Panc1 (cell line): ENCODE data around the gene SNRPB2. TPM values are rescaled to one million over a fixed set of nuclear protein-coding genes. Genes with fewer than 3 reads are reported as not detected.

Source experiments
- ATAC-seq: fragments of 200-7000 bp; cut with Tn5 transposase; 2 replicates; pipeline ENCODE4 v1.9.1; 2020; ENCODE audit warnings: mild to moderate bottlenecking, moderate library complexity
- BruUV-seq: library from RNA; stranded (reverse); fragments of 400-500 nt; replicated peaks from 2 replicates; lab custom pipeline; 2021; lab: Mats Ljungman, UMichigan
- CTCF ChIA-PET: fragments of 300-600 bp; sonication (Branson Sonifier 250); formaldehyde crosslinking; loops from one replicate; lab custom pipeline; 2022; ENCODE audit warnings: antibody characterized with exemption; lab: Charles Lee
- POLR2A ChIA-PET: fragments of 300-600 bp; sonication (Branson Sonifier 250); formaldehyde crosslinking; loops from one replicate; lab custom pipeline; 2022; ENCODE audit warnings: antibody characterized with exemption; lab: Charles Lee
- DNase-seq: peaks from one replicate; pipeline ENCODE4 v3.0.0-alpha.2; 2010; ENCODE audit warnings: low read depth, low spot score
- H3K27ac ChIP-seq: 2 replicates; pipeline ENCODE4 v1.5.1; 2011; ENCODE audit warnings: mild to moderate bottlenecking, low read length, inconsistent platforms
- H3K27me3 ChIP-seq: fragments of 200-500 bp; sonication (Bioruptor generic); 2 replicates; pipeline ENCODE4 v1.6.0; 2014; ENCODE audit warnings: low read length, inconsistent platforms; ENCODE audit not compliant: control insufficient read depth, insufficient read depth
- H3K36me3 ChIP-seq: fragments of 200-500 bp; sonication (Bioruptor generic); 2 replicates; pipeline ENCODE4 v1.5.1; 2014; ENCODE audit warnings: inconsistent platforms, mild to moderate bottlenecking, low read length, moderate library complexity; ENCODE audit not compliant: control insufficient read depth, insufficient read depth
- H3K4me1 ChIP-seq: 2 replicates; pipeline ENCODE4 v1.5.1; 2011; ENCODE audit warnings: inconsistent platforms, mild to moderate bottlenecking, low read length, moderate library complexity; ENCODE audit not compliant: control insufficient read depth, insufficient read depth
- H3K4me3 ChIP-seq, 2 experiments: 2 replicates each; pipeline ENCODE4 v1.5.1; 2011 to 2012; ENCODE audit warnings: low read depth in 2 of 2, low read length in 2 of 2, mild to moderate bottlenecking in 2 of 2, inconsistent platforms in 1 of 2, moderate library complexity in 1 of 2
- H3K9me3 ChIP-seq: fragments of 200-500 bp; sonication (Bioruptor generic); 2 replicates; pipeline ENCODE4 v1.5.1; 2014; ENCODE audit warnings: low read depth, mild to moderate bottlenecking, inconsistent platforms, low read length, moderate library complexity; ENCODE audit not compliant: control insufficient read depth, insufficient read depth
- CTCF ChIP-seq: fragments of 450-650 bp; IDR thresholded peaks from 2 replicates; pipeline ENCODE4 v1.5.1; 2017; ENCODE audit warnings: mild to moderate bottlenecking
- POLR2AphosphoS5 ChIP-seq: IDR thresholded peaks from 2 replicates; pipeline ENCODE4 v1.6.1; 2012; ENCODE audit warnings: mild to moderate bottlenecking, low read depth, low read length, moderate library complexity
- REST ChIP-seq, 2 experiments: IDR thresholded peaks; 2 replicates each; pipeline ENCODE4 v1.6.1; 2011 to 2012; ENCODE audit warnings: low read depth in 2 of 2, control low read depth in 1 of 2, low read length in 1 of 2, mild to moderate bottlenecking in 1 of 2, moderate library complexity in 1 of 2; ENCODE audit not compliant: insufficient read depth in 1 of 2
- SIN3A ChIP-seq: IDR thresholded peaks from 2 replicates; pipeline ENCODE4 v1.6.1; 2012; ENCODE audit warnings: low read depth, mild to moderate bottlenecking, low read length, moderate library complexity, borderline replicate concordance; ENCODE audit not compliant: insufficient read depth
- TCF7L2 ChIP-seq: IDR thresholded peaks from 2 replicates; pipeline ENCODE4 v1.6.1; 2011; ENCODE audit warnings: mild to moderate bottlenecking, low read depth, low read length, inconsistent platforms
- in situ Hi-C: cut with HindIII; loops from 2 replicates; pipeline ENCODE4 v1.10.0; 2016; ENCODE audit warnings: low sequenced_read_pairs, low pct_unique_long_range_greater_than_20kb
- intact Hi-C: fragments of 100-400 bp; cut with micrococcal nuclease; formaldehyde crosslinking; loops from one replicate; pipeline ENCODE4 v1.10.0; 2022; ENCODE audit not compliant: unreplicated experiment
- total RNA-seq: library from RNA; stranded (reverse); gene quantifications from one replicate; pipeline ENCODE4 v1.2.1, GENCODE V29; 2021; ENCODE audit not compliant: unreplicated experiment

Gene SNRPB2
- total RNA-seq, 1 experiment from 2014 or later: 68.5 TPM

GRCh38 chr20:16689906-16690305 is 39.9 kb upstream of the SNRPB2 start:
- intact Hi-C loops (no loop called here), in situ Hi-C loops (no loop called here)
- H3K9me3 ChIP-seq: no peaks in the 10 kb centered on the region
- ATAC-seq (no peak), DNase-seq (no peak)
- ChIA-PET POLR2A (no interaction called here), CTCF (no interaction called here)
- H3K27ac ChIP-seq: no peak overlapping the region
- H3K4me3 ChIP-seq: no peak overlapping the region
- no peak for TF ChIP-seq POLR2AphosphoS5
- no peaks in the 10 kb centered on the region for H3K4me1 ChIP-seq
- H3K27me3 ChIP-seq: no peaks in the 10 kb centered on the region; the same call in 1 of the 2 replicates
- BruUV-seq: no TSS peak
- no peaks in the 10 kb centered on the region for H3K36me3 ChIP-seq

GRCh38 chr20:16691381-16691780 is 38.4 kb upstream of the SNRPB2 start:
- intact Hi-C loops: no loop called here

More at GRCh38 chr20:16691381-16691780, 38.4 kb upstream of the SNRPB2 start:
- Histone ChIP-seq H3K4me1 (no peaks in the 10 kb centered on the region), H3K27ac (no peak overlapping the region), H3K27me3 (no peaks in the 10 kb centered on the region; the same call in 1 of the 2 replicates), H3K9me3 (no peaks in the 10 kb centered on the region), H3K36me3 (no peaks in the 10 kb centered on the region), H3K4me3 (no peak overlapping the region)
- no peak for ATAC-seq
- no peak for DNase-seq
- no TSS peak for BruUV-seq
- POLR2A ChIA-PET: no interaction called here
- CTCF ChIA-PET: no interaction called here
- TF ChIP-seq REST (IDR thresholded peaks at IDR 0.05; ENCODE audit: insufficient read depth in 1 of 2, low read depth in 2 of 2, low read length in 1 of 2): no peak
- no peak for TF ChIP-seq SIN3A
- TF ChIP-seq CTCF: no peak
- no peak for TF ChIP-seq TCF7L2
- no peak for TF ChIP-seq POLR2AphosphoS5
- in situ Hi-C loops: no loop called here
